Adipocyte (in vitro differentiated cells): Measurements from ENCODE around the gene HAND1.

Experiments used
- DNase-seq: peaks from one replicate; pipeline ENCODE4 v3.0.0-alpha.2; 2015; ENCODE audit warnings: low read depth
- H3K27me3 ChIP-seq: replicated peaks from 2 replicates; pipeline ENCODE4 v1.7.0; 2013; ENCODE audit warnings: mild to moderate bottlenecking, low read length, moderate library complexity; ENCODE audit not compliant: control insufficient read depth, insufficient read depth
- H3K36me3 ChIP-seq: 2 replicates; pipeline ENCODE4 v1.7.0; 2013; ENCODE audit warnings: low read length, mild to moderate bottlenecking, moderate library complexity; ENCODE audit not compliant: control insufficient read depth, insufficient read depth, severe bottlenecking
- H3K4me1 ChIP-seq: 2 replicates; pipeline ENCODE4 v1.7.0; 2013; ENCODE audit warnings: mild to moderate bottlenecking, low read length, moderate library complexity; ENCODE audit not compliant: control insufficient read depth, insufficient read depth
- H3K4me3 ChIP-seq: 2 replicates; pipeline ENCODE4 v1.7.0; 2013; ENCODE audit warnings: mild to moderate bottlenecking, low read length, moderate library complexity
- H3K9ac ChIP-seq: 2 replicates; pipeline ENCODE4 v1.7.0; 2013; ENCODE audit warnings: mild to moderate bottlenecking, low read length, moderate library complexity
- H3K9me3 ChIP-seq: 2 replicates; pipeline ENCODE4 v1.7.0; 2013; ENCODE audit warnings: mild to moderate bottlenecking, low read length, moderate library complexity; ENCODE audit not compliant: control insufficient read depth

Gene HAND1

GRCh38 chr5:154478224-154478565, at the start of gene HAND1:
TSS of gene HAND1 (minus strand) at chr5:154478227. CDS start at chr5:154478008, 219 bp downstream.
- no peaks in the 10 kb centered on the region for H3K36me3 ChIP-seq
- H3K27me3 ChIP-seq: peaks cover 89% of the 10 kb centered on the region
- peaks cover 9% of the 10 kb centered on the region for H3K9me3 ChIP-seq
- H3K4me3 ChIP-seq: peak within 1 kb of the TSS; percentile 34
- H3K9ac ChIP-seq: no peak within 1 kb of the TSS
- DNase-seq: no peak
- H3K4me1 ChIP-seq: no peaks in the 10 kb centered on the region

GRCh38 chr5:154526231-154527226, 48.5 kb upstream of the HAND1 start:
- Histone ChIP-seq H3K9ac (no peak overlapping the region), H3K4me1 (peaks cover 10% of the 10 kb centered on the region), H3K9me3 (no peaks in the 10 kb centered on the region), H3K4me3 (no peak overlapping the region), H3K27me3 (peaks cover 32% of the 10 kb centered on the region), H3K36me3 (no peaks in the 10 kb centered on the region)
- DNase-seq: no peak

GRCh38 chr5:154524859-154525258, 46.8 kb upstream of the HAND1 start:
- no peak overlapping the region for H3K4me3 ChIP-seq
- peaks cover 10% of the 10 kb centered on the region for H3K4me1 ChIP-seq
- no peaks in the 10 kb centered on the region for H3K36me3 ChIP-seq
- no peak for DNase-seq
- no peak overlapping the region for H3K9ac ChIP-seq
- H3K9me3 ChIP-seq: no peaks in the 10 kb centered on the region
- peaks cover 37% of the 10 kb centered on the region for H3K27me3 ChIP-seq

- Histone ChIP-seq H3K36me3 (no peaks in the 10 kb centered on the region), H3K4me1 (peaks cover 10% of the 10 kb centered on the region), H3K9me3 (no peaks in the 10 kb centered on the region), H3K27me3 (peaks cover 37% of the 10 kb centered on the region), H3K9ac (no peak overlapping the region), H3K4me3 (no peak overlapping the region)
- no peak for DNase-seq
These were observed 46.2 kb upstream of the HAND1 start for GRCh38 chr5:154524181-154524580.

GRCh38 chr5:154523709-154524108, 45.7 kb upstream of the HAND1 start:
- Histone ChIP-seq H3K9ac (no peak overlapping the region), H3K27me3 (peaks cover 37% of the 10 kb centered on the region), H3K4me1 (peaks cover 10% of the 10 kb centered on the region), H3K36me3 (no peaks in the 10 kb centered on the region), H3K4me3 (no peak overlapping the region), H3K9me3 (no peaks in the 10 kb centered on the region)
- DNase-seq: peak; percentile 63

- Histone ChIP-seq H3K4me3 (no peak overlapping the region), H3K36me3 (no peaks in the 10 kb centered on the region), H3K27me3 (peaks cover 34% of the 10 kb centered on the region), H3K9me3 (no peaks in the 10 kb centered on the region), H3K4me1 (peaks cover 10% of the 10 kb centered on the region), H3K9ac (no peak overlapping the region)
- DNase-seq: no peak
These were observed 45.1 kb upstream of the HAND1 start for GRCh38 chr5:154523104-154523503.

GRCh38 chr5:154522284-154522683, 44.3 kb upstream of the HAND1 start:
- Histone ChIP-seq H3K9ac (no peak overlapping the region), H3K36me3 (no peaks in the 10 kb centered on the region), H3K4me3 (no peak overlapping the region), H3K27me3 (peaks cover 35% of the 10 kb centered on the region), H3K9me3 (no peaks in the 10 kb centered on the region), H3K4me1 (peaks cover 10% of the 10 kb centered on the region)
- DNase-seq: no peak

GRCh38 chr5:154521756-154522155, 43.7 kb upstream of the HAND1 start:
- Histone ChIP-seq H3K4me3 (no peak overlapping the region), H3K36me3 (no peaks in the 10 kb centered on the region), H3K9me3 (no peaks in the 10 kb centered on the region), H3K9ac (no peak overlapping the region), H3K27me3 (peaks cover 35% of the 10 kb centered on the region), H3K4me1 (peaks cover 10% of the 10 kb centered on the region)
- no peak for DNase-seq

- peaks cover 28% of the 10 kb centered on the region for H3K27me3 ChIP-seq
- H3K9ac ChIP-seq: no peak overlapping the region
- H3K4me3 ChIP-seq: no peak overlapping the region
- peak; percentile 34 for DNase-seq
- no peaks in the 10 kb centered on the region for H3K9me3 ChIP-seq
- H3K36me3 ChIP-seq: no peaks in the 10 kb centered on the region
- H3K4me1 ChIP-seq: peaks cover 10% of the 10 kb centered on the region
These were observed 42.9 kb upstream of the HAND1 start for GRCh38 chr5:154520861-154521453.

- no peak overlapping the region for H3K4me3 ChIP-seq
- no peaks in the 10 kb centered on the region for H3K36me3 ChIP-seq
- no peaks in the 10 kb centered on the region for H3K9me3 ChIP-seq
- H3K9ac ChIP-seq: no peak overlapping the region
- peaks cover 29% of the 10 kb centered on the region for H3K27me3 ChIP-seq
- peak; percentile 24 for DNase-seq
- H3K4me1 ChIP-seq: peaks cover 10% of the 10 kb centered on the region
These were observed 41.3 kb upstream of the HAND1 start for GRCh38 chr5:154519359-154519758.

GRCh38 chr5:154518438-154518867, 40.4 kb upstream of the HAND1 start:
- no peak for DNase-seq
- Histone ChIP-seq H3K4me3 (no peak overlapping the region), H3K9me3 (no peaks in the 10 kb centered on the region), H3K4me1 (peaks cover 5% of the 10 kb centered on the region), H3K9ac (no peak overlapping the region), H3K27me3 (peaks cover 33% of the 10 kb centered on the region), H3K36me3 (no peaks in the 10 kb centered on the region)
